SIG-M5 treated with dmso at 0.1 percent for 504 hours (cell line): ENCODE results near the gene PRMT9.

Source experiments
- DNase-seq: peaks from one replicate; lab custom pipeline; 2025; ENCODE audit not compliant: unreplicated experiment; lab: John Stamatoyannopoulos, UW

The PRMT9 gene

DNA sequence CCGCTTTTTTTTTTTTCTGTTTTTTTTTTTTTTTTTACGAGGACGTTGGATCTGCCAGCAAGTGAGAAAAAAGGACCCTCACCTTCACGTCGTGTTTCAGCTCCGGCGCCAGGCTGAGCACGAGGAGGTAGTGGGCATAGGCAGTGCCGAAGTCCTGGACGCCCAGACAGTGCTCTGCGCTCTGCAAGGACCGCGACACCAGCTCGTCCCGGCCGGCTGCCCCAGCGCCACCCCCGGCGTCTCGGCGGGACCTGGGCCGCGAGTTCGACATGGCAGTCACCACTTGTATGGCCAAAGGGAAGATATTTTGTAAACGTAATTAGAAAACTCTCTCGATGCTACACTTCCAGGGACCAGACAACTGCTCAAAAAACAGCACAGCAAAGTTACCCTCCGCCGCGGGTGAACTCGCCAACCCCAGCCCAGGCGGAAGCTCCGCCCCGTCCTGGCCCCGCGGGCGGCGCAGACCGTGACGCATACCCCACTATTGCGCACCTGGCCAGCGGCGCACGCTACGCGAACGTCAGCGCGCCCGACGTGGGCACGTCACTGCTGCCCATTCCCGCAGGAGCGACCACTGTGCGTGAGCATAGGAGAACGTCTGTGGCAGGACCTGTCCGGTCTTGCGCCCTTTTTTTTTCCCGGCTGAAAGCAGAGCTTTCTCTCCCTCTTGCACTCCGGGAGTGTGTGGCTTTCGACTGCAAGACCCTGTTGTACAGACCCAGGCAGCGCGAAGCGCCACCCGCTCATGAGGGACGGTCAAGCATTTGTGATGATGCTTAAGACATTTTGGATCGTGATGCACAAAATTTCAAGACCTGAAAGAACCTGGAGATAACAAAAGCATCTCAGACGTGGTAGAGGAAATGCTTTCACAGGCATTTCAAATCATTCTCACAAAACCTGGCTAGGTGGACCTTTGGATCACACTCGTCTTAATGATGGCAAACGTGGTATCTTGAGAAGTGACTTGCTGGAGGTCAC is at the start of gene PRMT9:
Gene PRMT9 (minus strand): TSS at position 447 of the 984 bp plus-strand sequence. CDS start 176 bp downstream, at position 271.
- DNase-seq, result peak; percentile 75

DNA sequence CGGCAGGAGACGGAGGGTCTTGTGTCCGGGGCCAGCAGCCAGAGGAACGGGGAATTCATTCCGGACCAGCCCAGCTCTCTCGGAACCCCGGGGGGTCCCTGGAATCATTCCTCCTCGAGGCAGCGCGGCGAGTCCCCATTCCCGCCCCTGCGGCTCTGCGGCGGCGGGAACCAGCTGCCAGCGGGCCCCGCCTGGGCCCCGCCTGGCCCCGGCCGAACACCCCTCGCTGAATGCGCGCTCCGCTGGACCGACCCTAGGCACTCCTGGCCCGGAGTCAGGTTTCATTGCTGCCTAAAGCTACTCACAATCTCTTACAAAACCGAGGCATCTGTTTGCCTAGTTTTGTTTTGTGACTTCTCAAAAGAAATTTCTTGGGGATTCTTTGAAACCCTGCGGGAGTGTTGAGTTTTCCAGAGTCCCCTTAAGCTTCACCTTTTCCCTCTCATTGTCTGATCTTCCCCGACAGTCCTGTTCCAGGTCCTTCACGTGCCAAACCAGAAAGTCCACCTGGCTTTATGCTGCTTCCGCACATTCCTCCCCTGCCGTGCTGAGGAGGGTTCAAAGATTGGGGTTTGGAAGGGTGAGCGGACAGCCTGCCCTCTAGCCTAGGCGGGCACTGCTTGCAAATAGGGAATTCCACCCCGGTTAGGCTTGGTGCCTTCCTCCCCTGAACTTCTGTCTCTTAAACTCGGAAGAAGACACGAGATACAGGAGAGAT is 48.7 kb upstream of the PRMT9 start:
- no peak for DNase-seq

DNA sequence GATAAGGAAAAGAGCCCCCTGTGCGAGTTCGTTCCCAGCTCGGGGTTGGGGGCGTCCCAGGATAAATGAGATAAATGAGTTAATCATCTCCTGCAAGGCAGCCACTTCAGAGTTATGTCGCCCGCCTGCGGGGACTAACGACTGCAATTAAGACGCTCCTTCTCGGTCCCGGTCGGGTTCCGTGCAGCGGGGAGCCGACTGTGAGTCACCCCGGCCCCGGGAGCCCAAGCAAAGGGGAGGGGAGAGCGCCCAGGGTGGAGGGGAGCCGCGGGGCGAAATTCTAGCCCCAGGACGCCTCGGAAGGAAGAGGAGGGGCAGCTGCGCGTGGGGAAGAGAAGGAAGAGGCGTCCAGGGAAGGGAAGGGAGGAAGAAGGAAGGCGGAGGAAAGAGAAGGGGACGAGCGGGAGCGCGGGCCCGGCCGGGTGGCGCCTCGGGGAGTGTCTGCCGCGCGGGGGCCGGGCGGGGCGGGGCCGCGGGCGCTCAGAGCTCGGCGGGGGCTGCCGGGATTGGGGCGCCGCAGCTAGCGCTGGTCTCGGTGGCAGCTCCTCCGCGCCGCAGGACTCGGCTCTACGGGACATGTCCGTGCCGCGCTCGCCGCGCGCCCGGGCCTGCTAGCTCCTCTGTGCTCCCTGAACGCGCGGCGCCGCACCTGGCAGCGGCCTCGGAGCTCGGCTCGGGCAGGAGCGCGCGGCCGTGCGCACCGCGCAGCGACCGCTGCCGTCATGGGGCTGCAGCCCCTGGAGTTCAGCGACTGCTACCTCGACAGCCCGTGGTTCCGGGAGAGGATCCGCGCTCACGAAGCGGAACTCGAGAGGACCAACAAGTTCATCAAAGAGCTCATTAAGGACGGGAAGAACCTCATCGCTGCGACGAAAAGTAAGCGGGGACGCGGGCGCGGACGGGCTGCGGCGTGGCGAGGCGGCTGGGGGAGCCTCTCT is 47.9 kb upstream of the PRMT9 start, which contains the start of gene ARHGAP10:
Gene ARHGAP10 (plus strand): TSS at position 509 of the 938 bp plus-strand sequence. CDS start 214 bp downstream, at position 723.
- peak; percentile 69 for DNase-seq

DNA sequence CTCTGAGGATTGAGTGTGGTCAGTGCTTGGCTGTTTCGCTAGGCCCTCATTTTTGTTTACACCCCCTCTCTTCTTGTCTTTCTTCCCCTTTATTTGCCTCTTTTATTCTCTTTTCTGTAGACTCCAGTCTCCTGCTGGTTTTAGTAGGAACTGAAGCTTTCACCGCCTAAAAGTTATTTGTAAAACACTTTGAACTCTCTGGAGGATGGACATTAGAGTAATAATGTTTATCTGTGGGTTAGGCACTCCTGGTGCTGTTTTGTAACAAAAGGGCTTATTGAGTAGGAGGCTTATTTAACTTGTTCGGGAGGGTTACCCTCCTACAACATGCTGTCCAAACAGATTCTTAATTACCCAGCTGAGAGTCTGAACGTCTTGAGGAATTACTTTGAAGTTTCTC is 46.4 kb upstream of the PRMT9 start:
- DNase-seq, result peak; percentile 22

DNA sequence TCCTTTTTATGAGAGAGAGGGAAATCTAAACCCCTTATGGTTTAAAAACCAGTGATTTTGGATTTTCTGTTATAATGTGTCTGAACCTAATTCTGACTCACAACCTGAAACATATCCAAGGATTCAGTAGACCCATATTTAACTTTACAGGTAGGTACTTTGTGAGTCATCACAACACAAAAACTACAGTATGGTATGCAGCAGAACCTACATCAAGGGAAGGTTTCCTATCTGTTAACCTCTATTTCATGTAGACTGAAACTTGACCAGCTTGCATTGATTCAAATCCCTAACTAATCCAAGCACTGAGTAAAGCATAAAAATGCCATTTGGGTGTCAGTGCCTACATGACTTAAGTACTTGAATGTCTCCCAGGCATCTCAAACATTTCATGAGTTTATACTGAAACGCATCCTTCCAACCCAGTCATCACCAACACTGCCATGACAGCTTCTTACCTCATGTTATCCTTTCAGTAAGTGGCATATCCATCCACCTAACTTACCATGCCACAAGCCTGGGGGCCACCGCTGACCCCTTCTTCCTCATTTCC is 43.6 kb upstream of the PRMT9 start:
- no peak for DNase-seq

DNA sequence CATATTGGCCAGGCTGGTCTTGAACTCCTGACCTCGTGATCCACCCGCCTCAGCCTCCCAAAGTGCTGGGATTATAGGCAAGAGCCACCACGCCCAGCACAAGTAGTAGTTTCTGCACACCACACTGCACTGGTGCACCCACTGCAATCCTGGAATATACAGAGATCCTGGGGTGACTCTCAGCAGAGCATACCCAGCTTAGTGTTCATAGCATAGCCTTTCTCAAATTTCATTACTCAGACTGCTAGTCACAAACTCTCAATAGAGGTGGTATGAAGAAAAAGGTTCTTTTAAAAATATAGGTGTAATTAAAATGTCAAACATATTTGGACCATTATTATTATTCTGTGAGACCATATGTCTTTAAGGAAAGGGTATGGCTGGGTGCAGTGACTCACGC is 41.7 kb upstream of the PRMT9 start:
- no peak for DNase-seq

DNA sequence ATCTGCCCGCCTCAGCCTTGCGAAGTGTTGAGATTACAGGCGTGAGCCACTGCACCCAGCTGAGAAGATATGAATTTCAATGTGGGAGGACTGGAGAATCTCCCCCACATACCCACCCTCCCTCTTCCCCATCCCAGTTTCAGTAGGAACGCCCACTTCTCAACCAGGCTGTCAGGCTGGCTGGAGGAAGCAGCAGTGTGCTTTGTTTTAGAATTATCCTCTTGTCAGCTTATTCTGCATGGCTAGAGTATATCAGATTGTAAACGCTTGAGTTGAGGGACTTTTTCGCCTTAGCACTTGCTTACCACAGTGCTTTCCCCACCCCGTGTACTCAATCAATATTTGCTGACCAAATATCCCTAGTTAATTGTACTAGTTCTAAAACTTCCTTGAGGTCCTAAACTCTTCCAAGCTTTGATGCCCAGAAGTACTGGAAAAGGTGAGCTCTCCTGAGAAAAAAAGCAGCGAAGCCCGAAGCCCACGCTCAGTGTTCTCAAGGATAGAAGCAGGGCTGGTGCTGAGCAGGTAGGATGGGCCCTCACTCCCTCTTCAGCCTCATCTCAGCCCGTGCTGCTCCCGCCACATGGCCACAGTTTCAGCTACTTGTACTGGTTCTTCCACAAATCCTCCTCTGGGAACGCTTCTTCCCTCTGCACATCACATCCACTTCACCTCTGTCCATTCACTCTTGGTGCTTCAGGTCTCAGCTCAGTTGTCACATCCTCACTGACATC is 40.7 kb upstream of the PRMT9 start:
- no peak for DNase-seq

DNA sequence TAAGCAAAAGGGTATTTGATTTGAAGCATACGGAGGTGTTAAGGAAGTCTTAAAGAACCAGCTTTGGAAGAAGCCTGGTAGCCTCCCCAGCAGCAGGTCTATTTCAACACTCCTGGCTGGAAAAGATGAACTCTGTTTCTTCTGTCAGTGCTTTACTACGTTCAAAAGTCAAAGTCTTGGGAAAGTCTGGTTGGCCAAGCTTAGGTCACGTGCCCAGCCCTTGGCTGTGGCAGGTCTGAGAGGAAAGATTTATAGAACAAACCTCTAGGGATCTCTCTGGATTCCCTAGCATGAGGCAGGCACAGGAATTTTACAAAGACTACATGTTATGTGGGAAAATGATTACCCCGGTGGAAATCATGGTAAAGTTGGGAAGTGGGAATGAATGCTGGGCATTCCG is 39.4 kb upstream of the PRMT9 start:
- DNase-seq, result no peak

DNA sequence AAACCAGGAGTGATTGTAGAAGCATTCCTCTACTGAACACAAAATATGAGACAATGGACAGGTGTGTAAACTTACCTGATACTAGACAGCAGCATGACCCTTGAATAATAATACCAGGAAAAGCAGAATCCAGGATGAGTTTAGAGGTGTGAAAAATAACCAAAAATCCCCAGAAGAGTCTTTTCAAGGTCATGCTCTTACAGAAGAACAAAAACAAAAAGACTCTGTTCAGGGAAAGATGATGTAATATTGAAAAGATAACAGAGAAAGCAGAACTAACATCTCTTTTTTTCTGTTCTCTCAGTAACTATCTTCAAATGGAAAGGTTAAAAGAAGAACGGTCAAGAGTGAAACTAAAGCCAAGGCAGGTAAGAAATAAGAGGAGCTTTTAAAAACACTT is 33.9 kb upstream of the PRMT9 start:
- DNase-seq, result peak; percentile 22

DNA sequence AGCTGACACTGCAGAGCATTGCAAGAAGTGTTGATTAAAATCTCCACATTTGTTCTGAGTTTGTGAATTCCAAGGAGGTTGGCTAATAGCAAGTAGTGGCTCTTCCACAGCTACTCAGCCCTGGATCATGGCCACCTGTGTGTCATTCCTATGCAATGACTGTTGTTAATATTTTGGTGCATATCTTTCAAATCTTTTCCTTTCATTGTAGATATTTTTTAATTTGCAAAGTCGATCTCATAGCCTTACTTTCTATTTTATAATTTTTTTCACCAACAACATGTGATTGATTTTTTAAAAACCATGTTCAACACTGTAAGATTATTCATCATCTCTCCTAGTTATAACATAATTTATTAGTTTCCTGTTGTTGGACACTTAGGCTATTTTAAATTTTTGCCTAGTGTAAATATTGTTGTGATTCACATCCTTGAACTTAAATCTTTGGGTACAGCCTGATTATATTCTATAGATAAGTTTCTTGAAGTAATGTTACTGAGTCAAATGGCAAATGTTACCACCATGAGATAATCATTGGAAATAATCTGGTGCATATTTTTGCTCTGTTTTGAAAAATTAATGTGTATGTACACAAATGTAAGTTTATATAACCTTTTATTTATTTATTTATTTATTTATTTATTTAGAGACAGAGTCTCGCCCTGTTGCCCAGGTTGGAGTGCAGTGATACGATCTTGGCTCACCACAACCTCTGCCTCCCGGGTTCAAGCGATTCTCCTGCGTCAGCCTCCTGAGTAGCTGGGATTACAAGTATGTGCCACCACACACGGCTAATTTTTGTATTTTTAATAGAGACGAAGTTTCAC is 30.8 kb upstream of the PRMT9 start:
- DNase-seq, result no peak

DNA sequence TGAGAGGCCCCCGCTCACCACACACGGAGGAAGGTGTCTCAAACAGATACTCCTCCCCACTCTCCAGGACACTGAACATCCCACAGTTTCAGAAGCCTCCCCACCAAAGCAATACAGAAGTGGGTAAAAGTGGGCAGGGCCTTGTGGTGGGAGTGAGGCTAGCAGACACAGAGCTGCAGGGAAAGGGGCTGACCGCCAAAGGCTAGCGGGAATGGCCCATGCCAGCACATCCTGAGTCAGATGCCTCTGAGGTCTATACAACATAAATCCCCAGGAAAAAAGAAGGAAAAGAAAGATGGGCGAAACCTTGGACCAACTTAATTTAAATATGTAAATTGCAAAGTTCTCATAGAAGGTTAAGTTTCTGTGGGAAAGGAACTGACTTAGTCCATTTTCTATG is 26.0 kb upstream of the PRMT9 start:
- DNase-seq, result no peak

DNA sequence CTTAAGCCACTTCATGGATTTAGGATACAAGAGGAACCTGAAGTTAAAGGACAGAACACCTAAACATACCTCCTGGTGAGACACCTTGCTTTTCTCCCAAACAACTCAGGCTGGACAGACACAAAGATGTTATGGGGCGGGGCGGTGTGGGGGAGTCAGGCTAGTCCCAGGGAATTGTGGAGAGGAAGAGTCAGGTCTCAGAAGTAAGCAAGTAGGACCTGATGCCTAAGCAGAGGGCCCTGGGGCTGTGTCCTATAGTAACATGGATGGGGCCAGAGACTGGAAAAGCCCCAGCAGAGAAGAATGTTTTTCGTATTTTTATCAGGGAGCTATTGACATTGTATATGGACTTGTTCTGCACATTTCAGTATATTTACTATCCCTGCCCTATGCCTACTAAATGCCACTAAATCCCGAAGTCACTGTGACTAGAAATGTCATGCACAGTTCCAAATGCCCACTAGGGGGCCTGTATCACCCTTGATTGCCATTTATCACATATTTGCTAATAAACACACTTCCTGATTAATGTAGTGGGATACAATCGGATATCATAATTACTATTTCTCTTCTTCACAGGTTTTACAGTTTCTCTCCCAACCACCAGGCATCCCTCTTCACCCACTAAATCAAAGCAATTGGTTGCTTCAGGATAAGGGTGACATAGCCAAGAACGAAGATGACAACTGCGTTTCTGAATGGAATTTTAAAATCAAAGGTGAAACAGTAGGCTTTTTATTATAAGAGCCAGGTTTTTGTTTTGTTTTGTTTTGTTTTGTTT is 24.1 kb upstream of the PRMT9 start:
- peak; percentile 45 for DNase-seq

DNA sequence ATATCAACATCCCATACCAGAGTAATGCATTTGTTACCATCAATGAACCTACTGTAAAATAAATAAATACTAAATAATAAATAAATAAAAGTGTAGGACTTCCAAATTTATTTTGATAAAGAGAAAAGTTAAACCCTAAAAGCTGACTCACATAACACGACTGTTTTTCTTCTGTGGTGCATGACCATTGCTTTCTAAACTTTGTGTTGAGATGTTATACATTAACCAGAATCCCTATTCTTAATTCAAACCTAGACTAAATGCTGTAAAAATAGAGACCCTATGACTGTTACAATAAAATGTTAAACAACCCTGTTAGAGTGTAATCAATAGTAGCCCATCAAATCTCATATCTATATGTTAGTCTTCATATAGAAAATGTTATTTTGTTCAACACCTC is 20.9 kb upstream of the PRMT9 start:
- DNase-seq, result no peak

DNA sequence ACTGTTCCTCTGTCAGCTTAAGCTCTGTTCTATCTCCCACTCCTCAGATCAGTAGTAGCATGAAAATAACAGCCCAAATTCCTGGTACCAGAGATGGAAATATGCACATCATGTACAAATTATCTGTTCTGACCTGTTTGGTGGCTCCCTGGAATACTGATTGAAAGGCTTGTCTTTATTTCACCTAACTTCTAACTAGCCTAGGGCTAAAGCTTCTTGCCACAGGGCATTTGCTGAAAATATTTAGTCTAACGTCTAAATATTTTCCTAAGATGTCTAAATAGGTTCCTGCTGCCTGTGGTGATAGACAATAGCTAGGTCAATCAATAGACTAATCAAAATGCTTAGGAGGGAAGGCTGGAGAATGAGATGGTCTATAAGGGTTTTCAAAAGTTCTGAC is 12.9 kb upstream of the PRMT9 start:
- DNase-seq, result no peak

DNA sequence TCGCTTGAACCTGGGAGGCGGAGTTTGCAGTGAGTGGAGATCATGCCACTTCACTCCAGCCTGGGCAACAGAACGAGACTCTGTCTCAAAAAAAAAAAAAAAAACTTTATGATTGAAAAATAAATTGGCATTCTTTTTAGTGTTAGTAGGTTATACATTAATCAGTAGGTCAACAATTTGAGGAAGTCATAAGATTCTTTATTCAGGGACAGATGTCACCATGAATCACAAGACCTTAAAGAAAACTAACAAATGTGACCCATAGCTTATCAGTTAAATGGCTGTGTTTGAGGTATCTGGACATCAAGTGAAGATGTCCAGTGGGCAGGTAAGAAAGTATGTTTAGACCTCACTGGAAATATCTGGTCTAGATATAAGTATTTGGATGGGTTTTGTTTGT is 9.3 kb upstream of the PRMT9 start:
- DNase-seq, result no peak

DNA sequence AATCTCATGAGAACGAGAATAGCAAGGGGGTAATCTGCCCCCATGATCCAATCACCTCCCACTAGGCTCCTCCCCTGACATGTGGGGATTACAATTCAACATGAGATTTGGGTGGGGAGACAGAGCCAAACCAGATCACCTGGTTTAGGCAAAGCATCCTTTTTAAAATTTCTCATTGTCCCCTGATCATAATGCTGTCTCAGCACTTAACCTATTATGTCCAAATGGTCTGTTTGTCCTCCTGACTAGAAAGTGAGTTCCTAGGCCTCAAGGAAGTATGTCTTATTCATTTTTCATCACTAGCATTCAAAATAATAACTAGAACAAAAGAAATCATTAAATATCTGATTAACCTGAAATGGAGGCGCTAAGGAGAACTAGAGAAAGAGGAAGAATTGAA is 7.9 kb upstream of the PRMT9 start:
- no peak for DNase-seq

DNA sequence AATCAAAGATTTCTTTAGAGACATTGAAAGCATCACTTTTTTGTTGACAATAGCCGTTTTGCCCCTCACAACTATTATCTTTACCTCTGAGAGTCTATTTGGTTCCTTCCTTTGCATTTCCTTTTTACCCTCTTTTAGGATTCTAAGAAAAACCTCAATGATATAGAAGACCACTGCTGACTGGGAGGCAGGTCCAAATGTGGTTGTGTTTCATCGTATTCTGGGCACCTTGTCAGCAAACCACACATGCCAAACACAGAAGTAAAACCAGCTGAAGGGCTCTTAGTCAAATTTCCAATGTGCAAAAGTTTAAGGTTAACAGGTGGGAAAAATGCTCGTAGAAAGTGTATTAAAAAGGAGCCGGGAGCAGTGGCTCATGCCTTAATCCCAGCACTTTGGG is 5.1 kb upstream of the PRMT9 start:
- DNase-seq, result no peak

DNA sequence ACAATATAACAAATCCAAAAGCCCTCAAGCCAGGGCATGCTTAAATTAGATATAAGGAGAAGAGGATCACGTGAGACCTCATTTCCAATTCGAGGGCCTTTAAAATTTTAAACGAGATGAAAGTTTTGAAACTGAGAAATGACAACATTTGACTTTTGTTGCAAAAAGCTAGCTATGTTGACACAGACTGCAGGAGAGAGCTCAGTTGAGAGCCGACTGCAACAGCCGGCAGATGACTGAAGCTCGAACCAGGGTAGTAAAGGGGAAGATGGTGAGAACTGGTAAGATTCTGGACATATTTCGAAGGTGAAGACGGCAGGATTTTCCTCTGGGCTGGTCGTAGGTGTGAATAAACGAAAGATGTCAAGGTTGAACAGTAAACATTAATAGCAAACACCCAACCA is 773 bp downstream of the PRMT9 start:
- DNase-seq, result peak; percentile 57
